Adrenal gland (tissue), 12 donors: ENCODE results near the gene CMKLR1. TPM values are rescaled to one million over a fixed set of nuclear protein-coding genes. Genes with fewer than 3 reads are reported as not detected.

Source experiments
- DNase-seq, 7 donors: peaks; one replicate each; pipeline ENCODE4 v3.0.0-alpha.2; 2019 to 2020
- H3K27ac ChIP-seq, 5 donors: fragments of 200-600 bp; sonication (generic) in 4 of 5; 1 replicate in 3 of 5; 2 replicates in 2 of 5; pipeline versions ENCODE4 v1.5.1 to v1.8.0; 2016 to 2020; ENCODE audit warnings: mild to moderate bottlenecking in 1 of 5
- H3K27me3 ChIP-seq: fragments of 200-600 bp; 2 replicates; pipeline ENCODE4 v1.8.0; 2021
- H3K36me3 ChIP-seq, 2 donors: fragments of 200-600 bp; replicated peaks in 1 of 2; 1 replicate in 1 of 2; 2 replicates in 1 of 2; pipeline versions ENCODE4 v1.5.1 to v1.8.0; 2018 to 2022
- H3K4me1 ChIP-seq, 2 donors: fragments of 200-600 bp; replicated peaks in 1 of 2; 1 replicate in 1 of 2; 2 replicates in 1 of 2; pipeline versions ENCODE4 v1.5.1 to v1.8.0; 2018 to 2021
- H3K4me3 ChIP-seq, 4 donors: fragments of 200-600 bp; sonication (generic) in 3 of 4; one replicate each; pipeline ENCODE4 v1.5.1; 2016 to 2018
- H3K9me3 ChIP-seq, 3 donors: fragments of 200-600 bp; sonication (generic) in 1 of 3; replicated peaks in 1 of 3; 1 replicate in 2 of 3; 2 replicates in 1 of 3; pipeline versions ENCODE4 v1.5.1 to v1.8.0; 2016 to 2021
- CTCF ChIP-seq, 6 experiments: fragments of 450-650 bp in 4 of 6; fragments of 200-600 bp in 2 of 6; sonication (generic) in 1 of 6; IDR thresholded peaks; 1 replicate in 5 of 6; 2 replicates in 1 of 6; pipeline versions ENCODE4 v1.5.1 to v1.8.0; 2016 to 2021; ENCODE audit warnings: antibody characterized with exemption in 6 of 6, mild to moderate bottlenecking in 2 of 6, moderate library complexity in 1 of 6
- POLR2A ChIP-seq, 2 donors: fragments of 450-650 bp; IDR thresholded peaks; one replicate each; pipeline ENCODE4 v1.6.1; 2017; ENCODE audit warnings: antibody characterized with exemption in 2 of 2, mild to moderate bottlenecking in 2 of 2, moderate library complexity in 1 of 2
- WGBS, 4 donors: extraction: QIAGEN DNeasy Blood & Tissue Kit in 2 of 4; methylation state at CpG; one replicate each; pipeline versions ENCODE4 v1.1.5 to v1.1.7; 2013 to 2017; 5-methylcytosine and 5-hydroxymethylcytosine counted together
- intact Hi-C, 2 donors: fragments of 100-400 bp; cut with DNase I; formaldehyde crosslinking; loops; one replicate each; pipeline versions ENCODE4 v1.14.1 to v1.15.0; 2022 to 2023
- polyA plus RNA-seq, 3 donors: library from polyadenylated mRNA; stranded (reverse); fragments of 200-250 nt in 2 of 3; fragments of 350-450 nt in 1 of 3; fragmentation: Illumina TruSeq in 1 of 3; extraction: RNeasy Lipid Tissue Mini Kit (QIAGEN cat#74804) in 1 of 3; gene quantifications; one replicate each; pipeline ENCODE4 v1.2.3, GENCODE V29; 2013 to 2014
- total RNA-seq, 9 donors: library from RNA; depleted of rRNA in 4 of 9; stranded (reverse); fragments of >200 nt in 4 of 9; fragments of 120-200 nt in 1 of 9; fragmentation: NEBNext Ultra II Directional in 1 of 9; extraction: Animal tissue kit (Norgen Biotek cat#: 25700) in 1 of 9; gene quantifications; one replicate each; pipeline versions ENCODE4 v1.1.0 to v1.2.4, GENCODE V29; 2013 to 2023
- donor health status: healthy with polysubstance abuse.
- donor health status: Bipolar disorder and iron deficiency.
- donor health status: DM: yes; HTN: yes; CAD: no.
- donor health status: DM: no; HTN: no; CAD: no.
- donor health status: DM: no; HTN: no; CAD: no.
- donor health status: DM: yes; HTN: yes; CAD: no.

CMKLR1 gene
- total and polyA plus RNA-seq, 12 donors = 2.1 to 26.6 (median 17.0) TPM

GRCh38 chr12:108333898-108334699 lies 5.0 kb downstream of the CMKLR1 start:
- no peaks in the 10 kb centered on the region for H3K27me3 ChIP-seq
- no peak for DNase-seq
- 64 to 76% (median 69%) methylated on average over 10 of the region's 10 CpGs for WGBS, 4 donors
- H3K4me1 ChIP-seq = peaks cover 0 to 16% of the 10 kb centered on the region in 2 donors
- TF ChIP-seq CTCF (IDR thresholded peaks at IDR 0.05) = no peak
- intact Hi-C loops = no loop called here
- no peaks in the 10 kb centered on the region for H3K9me3 ChIP-seq
- H3K4me3 ChIP-seq = no peak overlapping the region
- H3K27ac ChIP-seq = peak overlapping the region in 2 of 5 donors; percentile 30 to 83
- H3K36me3 ChIP-seq = no peaks in the 10 kb centered on the region

DNA sequence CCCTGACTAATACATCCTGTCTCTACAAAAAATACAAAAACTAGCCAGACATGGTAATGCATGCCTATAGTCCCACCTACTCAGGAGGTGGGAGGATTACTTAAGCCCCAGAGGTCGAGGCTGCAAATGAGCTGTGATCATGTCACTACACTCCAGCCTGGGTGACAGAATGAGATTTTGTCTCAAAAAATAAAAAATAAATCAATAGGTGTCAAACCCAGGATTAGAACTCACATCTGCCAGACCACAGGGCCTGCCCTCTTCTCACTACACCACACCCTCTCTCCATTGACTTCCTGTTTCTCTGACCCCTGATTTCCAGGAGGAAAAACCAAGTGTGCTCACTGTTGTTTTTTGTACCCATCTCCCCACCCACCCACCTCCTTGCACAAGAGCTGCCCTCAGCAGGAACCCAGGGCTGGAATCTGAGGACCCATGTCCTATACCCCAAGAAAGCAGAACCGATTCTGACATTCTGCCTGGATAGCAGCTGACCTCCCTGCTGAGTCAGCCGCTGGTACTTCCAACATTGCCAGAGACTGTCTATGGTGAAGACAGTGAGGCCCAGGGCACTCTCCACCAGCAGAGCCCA lies 6.2 kb downstream of the CMKLR1 start:
- Histone ChIP-seq H3K36me3 (no peaks in the 10 kb centered on the region), H3K4me1 (peaks cover 0 to 16% of the 10 kb centered on the region in 2 donors), H3K27me3 (no peaks in the 10 kb centered on the region), H3K4me3 (no peak overlapping the region), H3K9me3 (no peaks in the 10 kb centered on the region), H3K27ac (peak overlapping the region in 3 of 5 donors; percentile 22 to 83 (median 30))
- TF ChIP-seq CTCF (IDR thresholded peaks at IDR 0.05) = no peak
- TF ChIP-seq POLR2A (IDR thresholded peaks at IDR 0.05) = no peak
- intact Hi-C loops = no loop called here
- WGBS, 4 donors = 26 to 58% (median 44%) methylated on average over 3 of the region's 3 CpGs
- DNase-seq = peak; percentile 46 to 82 (median 69)

- no peaks in the 10 kb centered on the region for H3K9me3 ChIP-seq
- H3K27ac ChIP-seq = peak overlapping the region in 2 of 5 donors; percentile 62
- DNase-seq = no peak
- no peaks in the 10 kb centered on the region for H3K27me3 ChIP-seq
- peaks cover 0 to 6% of the 10 kb centered on the region in 2 donors for H3K4me1 ChIP-seq
- no peak overlapping the region for H3K4me3 ChIP-seq
- 78 to 84% (median 79%) methylated on average over 7 of the region's 7 CpGs for WGBS, 4 donors
- intact Hi-C loops = no loop called here
- H3K36me3 ChIP-seq = no peaks in the 10 kb centered on the region
- no peak for TF ChIP-seq CTCF (IDR thresholded peaks at IDR 0.05)
- no peak for TF ChIP-seq POLR2A (IDR thresholded peaks at IDR 0.05)
Measured at GRCh38 chr12:108328420-108328819, 10.7 kb downstream of the CMKLR1 start.

- Histone ChIP-seq H3K4me3 (no peak overlapping the region), H3K36me3 (no peaks in the 10 kb centered on the region), H3K27me3 (no peaks in the 10 kb centered on the region), H3K4me1 (peaks cover 0 to 2% of the 10 kb centered on the region in 2 donors), H3K9me3 (no peaks in the 10 kb centered on the region), H3K27ac (peak overlapping the region in 2 of 5 donors; percentile 62)
- DNase-seq = no peak
- WGBS, 4 donors = 59 to 74% (median 68%) methylated on average over 15 of the region's 15 CpGs
- intact Hi-C loops = no loop called here
- TF ChIP-seq POLR2A (IDR thresholded peaks at IDR 0.05) (no peak), CTCF (IDR thresholded peaks at IDR 0.05) (no peak)
Measured at GRCh38 chr12:108327621-108328344, 11.3 kb downstream of the CMKLR1 start.
